Measurements from ENCODE around the gene SLC8A1.

SLC8A1 gene

DNA sequence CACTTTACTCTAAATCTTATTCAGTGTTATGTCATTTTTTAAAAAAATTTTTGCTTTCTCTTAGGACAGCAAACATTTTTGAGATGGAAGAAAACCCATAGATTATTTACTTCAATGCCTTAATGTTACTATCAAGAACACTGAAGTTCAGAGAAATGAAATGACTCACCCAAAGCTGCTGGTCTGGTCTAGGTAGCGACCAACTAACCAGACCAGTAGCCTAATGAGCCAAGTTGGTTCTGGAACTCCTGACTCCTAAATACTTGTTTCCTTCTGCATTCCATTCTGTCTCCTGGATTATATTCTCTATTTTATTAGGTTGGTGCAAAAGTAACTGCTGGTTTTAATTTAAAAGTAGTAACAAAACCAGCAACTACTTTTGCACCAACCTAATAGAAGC lies 35.4 kb downstream of the SLC8A1 start:
- no peak overlapping the region for H3K4me3 ChIP-seq (ENCODE audit: low read depth, low read length)
- TF ChIP-seq, protein P1, sequence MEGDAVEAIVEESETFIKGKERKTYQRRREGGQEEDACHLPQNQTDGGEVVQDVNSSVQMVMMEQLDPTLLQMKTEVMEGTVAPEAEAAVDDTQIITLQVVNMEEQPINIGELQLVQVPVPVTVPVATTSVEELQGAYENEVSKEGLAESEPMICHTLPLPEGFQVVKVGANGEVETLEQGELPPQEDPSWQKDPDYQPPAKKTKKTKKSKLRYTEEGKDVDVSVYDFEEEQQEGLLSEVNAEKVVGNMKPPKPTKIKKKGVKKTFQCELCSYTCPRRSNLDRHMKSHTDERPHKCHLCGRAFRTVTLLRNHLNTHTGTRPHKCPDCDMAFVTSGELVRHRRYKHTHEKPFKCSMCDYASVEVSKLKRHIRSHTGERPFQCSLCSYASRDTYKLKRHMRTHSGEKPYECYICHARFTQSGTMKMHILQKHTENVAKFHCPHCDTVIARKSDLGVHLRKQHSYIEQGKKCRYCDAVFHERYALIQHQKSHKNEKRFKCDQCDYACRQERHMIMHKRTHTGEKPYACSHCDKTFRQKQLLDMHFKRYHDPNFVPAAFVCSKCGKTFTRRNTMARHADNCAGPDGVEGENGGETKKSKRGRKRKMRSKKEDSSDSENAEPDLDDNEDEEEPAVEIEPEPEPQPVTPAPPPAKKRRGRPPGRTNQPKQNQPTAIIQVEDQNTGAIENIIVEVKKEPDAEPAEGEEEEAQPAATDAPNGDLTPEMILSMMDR (IDR thresholded peaks at IDR 0.05; ENCODE audit: insufficient read depth, low read depth, low read length, missing control alignments): no peak
- no peak for DNase-seq (ENCODE audit: low read depth)

DNA sequence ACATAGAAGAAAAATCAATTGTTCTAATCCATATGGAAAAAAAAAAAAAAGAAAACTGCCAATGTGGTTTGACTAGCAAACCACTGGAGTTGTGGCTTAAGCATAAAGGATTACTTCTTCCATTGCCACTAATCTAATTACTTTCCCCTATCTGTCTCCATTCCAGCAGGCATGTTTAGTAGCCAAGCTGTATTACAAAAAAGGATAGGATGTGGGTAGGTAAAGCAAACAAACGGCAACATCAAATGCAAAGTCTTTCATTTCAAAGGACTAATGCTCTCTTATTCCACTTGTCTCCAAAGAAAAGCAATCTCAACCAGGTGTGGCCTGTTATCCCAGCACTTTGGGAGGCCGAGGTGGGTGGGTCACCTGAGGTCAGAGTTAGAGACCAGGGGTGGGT lies 36.5 kb downstream of the SLC8A1 start:
- TF ChIP-seq, protein P1 (IDR thresholded peaks at IDR 0.05; ENCODE audit: insufficient read depth, low read depth, low read length, missing control alignments): no peak
- DNase-seq (ENCODE audit: low read depth): no peak

DNA sequence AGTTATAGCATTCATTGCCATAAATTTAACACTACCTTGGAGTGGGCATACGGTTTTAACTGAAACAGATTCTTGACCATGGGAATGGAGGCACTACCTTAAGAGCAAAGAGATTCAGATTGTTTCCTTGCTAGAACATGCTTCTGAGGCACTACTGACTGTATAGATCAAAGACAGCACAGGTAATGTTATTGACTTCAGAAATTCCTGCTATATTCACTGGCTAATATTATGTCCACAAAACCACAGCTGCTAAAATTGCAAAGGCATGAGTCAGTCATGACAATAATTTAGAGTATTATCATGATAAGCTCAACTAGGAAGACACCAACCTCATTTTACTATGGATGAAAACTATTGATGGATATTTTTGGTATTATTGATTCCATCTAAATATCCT lies 39.4 kb downstream of the SLC8A1 start:
- no peak for DNase-seq (ENCODE audit: low read depth)
- TF ChIP-seq, protein P1 (IDR thresholded peaks at IDR 0.05; ENCODE audit: insufficient read depth, low read depth, low read length, missing control alignments): no peak
- H3K4me3 ChIP-seq (ENCODE audit: low read depth, low read length): no peak overlapping the region

More for the DNA sequence above, 36.5 kb downstream of the SLC8A1 start:
- H3K4me3 ChIP-seq (ENCODE audit: low read depth, low read length): no peak overlapping the region

DNA sequence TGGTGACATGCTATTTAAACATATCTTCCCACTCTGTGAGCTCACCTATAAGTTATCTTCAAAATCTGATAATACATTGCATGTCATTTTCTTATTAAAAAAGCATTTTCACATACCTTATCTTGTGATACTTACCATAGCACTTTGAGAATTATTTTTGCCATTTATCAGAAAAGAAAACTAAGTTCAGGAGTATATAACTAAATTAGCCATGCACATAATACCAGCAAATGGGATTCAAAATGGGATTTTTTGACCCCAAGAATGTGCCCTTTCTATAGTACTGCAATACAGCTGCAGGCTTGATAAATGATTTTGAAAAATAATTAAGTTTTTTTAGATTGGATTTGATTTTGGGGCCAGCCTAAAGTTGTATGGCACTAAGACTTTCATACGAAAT lies 41.2 kb downstream of the SLC8A1 start:
- TF ChIP-seq, protein P1 (IDR thresholded peaks at IDR 0.05; ENCODE audit: insufficient read depth, low read depth, low read length, missing control alignments): no peak
- no peak for DNase-seq (ENCODE audit: low read depth)
- H3K4me3 ChIP-seq (ENCODE audit: low read depth, low read length): no peak overlapping the region

DNA sequence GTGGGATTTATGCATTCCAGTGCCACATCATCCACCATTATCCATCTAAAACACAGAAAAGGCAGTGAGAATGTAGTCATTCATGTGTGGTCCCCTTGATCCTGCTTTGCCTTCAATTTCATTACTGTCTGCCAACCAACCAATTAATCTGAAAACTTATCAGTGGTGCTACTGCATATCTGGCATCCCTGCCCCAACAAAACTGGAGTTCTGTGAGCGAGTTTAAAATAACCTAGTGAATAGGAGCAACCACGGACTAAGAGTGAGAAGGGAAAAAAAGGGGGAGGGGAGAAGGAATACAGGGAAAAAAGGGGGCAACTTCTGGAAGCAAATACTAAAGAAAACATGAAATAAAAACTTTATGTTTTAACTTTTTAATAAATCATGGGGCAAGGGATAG lies 42.2 kb downstream of the SLC8A1 start:
- DNase-seq (ENCODE audit: low read depth): no peak
- TF ChIP-seq, protein P1 (IDR thresholded peaks at IDR 0.05; ENCODE audit: insufficient read depth, low read depth, low read length, missing control alignments): no peak
- no peak overlapping the region for H3K4me3 ChIP-seq (ENCODE audit: low read depth, low read length)

DNA sequence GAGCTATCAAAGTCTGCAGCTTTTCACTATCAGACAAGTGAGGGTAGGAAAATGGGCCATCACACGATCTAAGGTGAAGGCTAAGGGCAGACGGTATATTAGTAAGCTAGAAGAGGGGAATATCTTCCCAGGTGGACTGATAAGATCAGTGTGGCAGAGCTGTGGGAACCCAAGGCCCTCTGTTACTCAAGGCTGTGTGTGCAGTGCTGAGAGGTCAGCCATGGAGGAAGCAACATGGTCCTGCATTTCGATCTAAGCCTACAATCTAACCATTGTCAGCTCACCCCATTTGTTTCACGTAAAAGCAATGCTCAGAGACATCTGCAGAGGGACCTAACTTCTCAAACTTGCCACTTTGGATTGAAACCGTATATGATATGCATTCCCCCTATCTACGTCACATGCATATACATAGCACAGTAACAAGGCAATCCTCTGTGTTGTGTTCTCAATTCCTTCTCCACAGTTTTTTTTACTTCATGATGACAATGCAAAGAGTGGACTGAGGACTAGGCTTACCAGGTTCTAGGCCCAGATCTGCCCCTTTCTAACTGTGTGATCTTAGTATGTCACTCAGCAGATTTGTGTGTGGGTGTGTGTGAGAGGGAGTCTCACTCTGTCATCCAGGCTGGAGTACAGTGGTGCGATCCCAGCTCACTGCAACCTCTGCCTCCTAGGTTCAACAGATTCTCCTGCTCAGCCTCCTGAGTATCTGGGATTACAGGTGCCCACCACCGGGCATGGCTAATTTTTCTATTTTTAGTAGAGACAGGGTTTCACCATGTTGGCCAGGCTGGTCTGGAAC lies 45.2 kb downstream of the SLC8A1 start:
- DNase-seq (ENCODE audit: low read depth): no peak
- H3K4me3 ChIP-seq (ENCODE audit: low read depth, low read length): no peak overlapping the region
- TF ChIP-seq, protein P1 (IDR thresholded peaks at IDR 0.05; ENCODE audit: insufficient read depth, low read depth, low read length, missing control alignments): no peak

DNA sequence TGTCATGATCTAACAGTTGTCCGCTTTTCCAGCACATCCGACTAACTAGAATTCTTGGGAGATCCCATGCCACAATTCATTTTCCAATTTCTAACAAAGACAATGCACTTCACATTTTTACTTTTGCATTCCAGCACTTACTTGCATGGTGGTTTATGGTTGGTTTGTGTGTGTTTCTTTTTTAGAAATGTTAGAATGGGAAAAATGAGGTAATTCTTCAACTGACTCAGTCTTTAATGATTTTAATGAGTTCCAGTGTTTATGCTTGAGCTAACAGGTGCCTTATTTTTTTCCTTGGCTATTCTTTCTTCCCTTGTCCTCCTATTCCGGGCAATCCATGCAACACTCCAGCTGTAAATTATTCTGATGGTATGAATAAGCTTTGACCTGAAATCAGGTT lies 46.4 kb downstream of the SLC8A1 start:
- H3K4me3 ChIP-seq (ENCODE audit: low read depth, low read length): no peak overlapping the region
- DNase-seq (ENCODE audit: low read depth): no peak
- TF ChIP-seq, protein P1 (IDR thresholded peaks at IDR 0.05; ENCODE audit: insufficient read depth, low read depth, low read length, missing control alignments): no peak
